Activated CD8-positive, alpha-beta memory T cell treated with anti-CD3 and anti-CD28 coated beads, Interleukin-2, amount 50 U/mL, for 24 hours (primary cell): ENCODE results near the gene ISG15.

ENCODE experiments used
- DNase-seq: peaks from one replicate; pipeline ENCODE4 v3.0.0-alpha.2; 2020; ENCODE audit errors: extremely low read depth

The ISG15 gene

DNA sequence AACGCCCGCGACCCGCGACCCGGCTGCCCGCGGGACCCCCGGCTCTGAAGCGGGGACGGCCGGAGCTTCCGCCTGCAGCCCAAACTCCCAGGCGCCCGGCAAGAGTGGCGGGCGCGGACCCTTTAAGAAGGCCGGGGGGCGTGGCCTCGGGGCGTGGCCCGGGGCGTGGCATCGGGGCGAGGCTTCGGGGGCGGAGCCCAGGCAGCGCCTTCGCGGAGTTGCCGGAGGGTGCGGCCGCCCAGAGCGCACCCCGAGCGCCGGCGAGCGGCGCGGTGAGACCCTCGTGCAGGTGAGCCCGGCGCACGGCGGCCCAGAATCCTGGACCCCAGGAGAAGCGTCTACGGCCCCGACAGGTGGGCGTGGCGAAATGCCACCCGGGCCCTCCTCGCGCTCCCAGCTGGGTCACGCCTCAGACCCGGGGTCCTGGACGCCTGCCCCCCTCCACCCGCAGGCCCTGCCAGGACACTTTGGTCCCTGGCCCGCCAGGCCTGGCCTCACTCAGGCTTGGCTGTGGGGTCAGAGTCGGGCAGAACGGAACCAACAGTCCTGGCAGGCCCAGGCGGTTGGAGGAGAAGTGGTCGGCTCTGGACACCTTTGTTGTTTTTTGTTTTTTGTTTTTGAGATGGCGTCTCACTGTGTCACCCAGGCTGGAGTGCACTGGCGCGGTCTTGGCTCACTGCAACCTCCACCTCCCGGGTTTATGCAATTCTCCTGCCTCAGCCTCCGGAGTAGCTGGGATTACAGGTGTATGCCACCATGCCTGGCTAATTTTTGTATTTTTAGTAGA, 46.4 kb downstream of the ISG15 start:
- peak; percentile 69 for DNase-seq

DNA sequence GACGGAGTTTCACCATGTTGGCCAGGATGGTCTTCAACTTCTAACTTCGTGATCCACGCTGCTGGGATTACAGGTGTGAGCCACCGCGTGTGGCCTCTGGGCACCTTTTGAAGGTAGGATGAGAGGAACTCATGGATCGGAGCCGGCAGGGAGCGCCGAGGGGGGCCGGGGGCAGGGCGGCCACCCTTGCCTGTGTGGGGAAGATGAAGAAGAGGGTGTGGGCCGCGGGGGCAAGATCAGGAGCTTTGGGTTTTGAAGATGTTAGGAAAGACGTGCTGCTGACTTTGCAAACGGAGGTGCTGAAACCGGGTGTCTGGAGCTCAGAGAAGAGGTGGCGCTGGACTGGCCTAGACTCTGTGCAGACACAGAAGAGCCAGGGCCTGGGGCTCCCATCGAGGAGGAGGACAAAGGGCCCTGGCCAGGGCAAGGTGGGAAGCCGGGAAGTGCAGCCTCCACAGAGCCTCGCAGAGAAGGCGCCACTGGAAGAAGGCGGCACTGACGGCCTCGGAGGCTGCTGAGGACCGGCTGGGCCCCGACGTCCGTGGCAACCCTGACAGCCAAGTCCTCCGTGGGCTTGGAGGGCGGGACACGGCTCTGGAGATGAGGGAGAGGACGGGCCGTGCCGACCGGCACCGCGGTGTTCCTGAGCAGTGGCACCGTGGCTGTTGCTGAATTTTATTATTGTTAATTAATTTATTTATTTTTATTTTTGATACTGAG, 47.1 kb downstream of the ISG15 start:
- no peak for DNase-seq

DNA sequence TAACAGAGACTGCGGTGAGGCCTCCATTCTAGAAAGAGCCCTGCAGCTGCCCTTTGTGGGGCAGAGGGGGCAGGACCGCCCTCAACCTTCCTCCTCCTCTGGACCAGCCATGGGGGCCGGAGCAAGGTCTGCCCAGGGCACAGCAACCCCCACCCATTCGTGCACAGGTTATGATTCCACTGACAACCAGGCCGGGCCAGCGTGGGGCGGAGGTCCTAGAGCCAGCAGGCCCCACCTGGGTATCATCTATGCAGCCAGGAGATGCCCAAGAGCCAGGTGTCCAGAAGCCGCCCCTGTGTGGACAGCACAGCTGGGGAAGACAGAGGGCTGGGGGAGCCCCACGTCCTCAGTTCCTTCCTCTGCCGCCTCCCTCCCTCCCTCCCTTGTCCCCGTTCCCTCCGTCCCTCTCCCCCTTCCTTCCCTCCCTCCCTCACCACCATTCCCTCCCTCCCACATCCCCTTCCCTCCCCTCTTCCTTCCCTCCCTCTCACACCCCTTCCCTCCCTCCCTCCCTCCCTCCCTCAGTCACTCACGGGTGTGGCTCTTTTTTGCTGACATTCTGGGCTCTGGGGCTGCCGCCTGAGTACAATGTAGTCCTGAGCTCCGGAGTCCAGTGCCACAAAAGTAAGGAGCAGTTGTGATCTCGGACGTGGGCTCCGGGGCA, 48.5 kb downstream of the ISG15 start:
- no peak for DNase-seq

DNA sequence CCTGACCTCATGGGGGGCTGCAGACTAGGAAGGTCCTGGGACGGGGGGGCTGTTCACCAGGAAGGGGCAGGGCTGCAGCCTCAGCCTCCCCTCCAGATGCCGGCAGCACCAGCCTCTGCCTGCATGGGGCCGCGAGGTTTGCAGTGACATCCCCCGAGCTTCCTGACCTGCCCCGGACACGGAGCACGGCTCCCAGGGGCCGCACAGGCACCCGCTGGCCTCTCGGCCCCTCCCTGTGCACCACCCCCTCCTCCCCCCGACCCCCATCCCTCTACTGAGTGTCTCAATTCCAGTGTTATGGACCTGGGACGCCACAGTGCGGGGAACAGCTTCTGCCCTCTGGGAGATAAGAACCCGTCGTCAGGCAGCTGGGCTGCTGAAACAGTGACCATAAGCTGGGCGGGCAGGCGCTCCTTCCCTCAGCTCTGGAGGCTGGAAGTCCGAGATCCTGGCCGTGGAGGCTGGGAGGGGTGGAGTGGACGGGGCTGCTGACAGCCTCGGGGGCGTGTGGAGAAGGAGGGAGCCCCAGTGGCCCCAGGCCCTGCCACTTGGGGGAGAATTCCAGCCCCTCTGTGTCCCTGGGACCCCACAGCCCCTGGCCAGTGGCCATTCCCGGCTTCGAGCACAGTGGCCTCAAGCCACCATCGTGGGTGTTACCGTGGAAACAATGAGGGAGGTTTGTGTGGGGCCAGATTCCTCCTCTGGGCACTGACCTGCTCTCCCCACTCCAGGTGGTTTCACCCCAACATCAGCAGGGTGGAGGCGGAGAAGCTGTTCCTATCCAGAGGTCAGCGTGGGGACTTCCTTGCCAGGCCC, 49.3 kb downstream of the ISG15 start:
- DNase-seq = no peak

DNA sequence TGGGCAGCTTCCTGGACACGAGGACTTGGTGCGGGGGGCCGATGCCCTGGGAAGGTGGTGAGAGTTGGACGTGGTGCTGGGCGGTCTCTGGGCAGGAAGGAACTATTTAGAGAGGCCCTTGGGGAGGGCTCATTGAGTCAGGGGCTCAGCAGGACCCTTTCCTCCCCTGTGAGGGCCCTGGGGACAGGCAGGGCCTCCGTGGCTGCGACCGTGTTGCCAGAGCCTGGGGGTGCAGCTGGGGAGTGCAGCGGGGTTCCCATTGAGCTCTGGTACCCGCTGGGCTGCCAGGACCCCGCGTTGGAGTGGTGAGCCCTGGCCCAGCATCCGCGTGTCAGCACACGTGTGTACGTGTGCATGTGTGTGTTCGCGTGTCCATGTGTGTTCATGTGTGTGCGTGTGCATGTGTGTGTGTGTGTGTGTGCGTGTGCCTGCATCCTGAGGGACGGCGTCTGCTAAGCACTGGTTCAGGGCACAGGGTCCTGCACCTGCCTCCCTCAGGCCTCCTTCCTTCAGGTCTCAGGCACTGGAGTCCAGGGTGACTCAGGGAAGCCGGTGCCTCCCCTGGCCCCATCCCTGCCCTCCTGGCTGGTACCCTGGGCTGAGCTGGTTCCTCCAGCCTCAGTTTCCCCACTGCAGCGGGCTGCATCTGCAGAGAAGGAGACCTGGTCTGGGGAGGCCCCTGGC, 50.1 kb downstream of the ISG15 start:
- no peak for DNase-seq
